ENCODE data around the gene LSM8.
"Not testable (repeated sequence)": the region's sequence is repeated elsewhere in the genome, so short reads cannot be mapped to it uniquely, and the experiment has no call there.

The LSM8 gene

DNA sequence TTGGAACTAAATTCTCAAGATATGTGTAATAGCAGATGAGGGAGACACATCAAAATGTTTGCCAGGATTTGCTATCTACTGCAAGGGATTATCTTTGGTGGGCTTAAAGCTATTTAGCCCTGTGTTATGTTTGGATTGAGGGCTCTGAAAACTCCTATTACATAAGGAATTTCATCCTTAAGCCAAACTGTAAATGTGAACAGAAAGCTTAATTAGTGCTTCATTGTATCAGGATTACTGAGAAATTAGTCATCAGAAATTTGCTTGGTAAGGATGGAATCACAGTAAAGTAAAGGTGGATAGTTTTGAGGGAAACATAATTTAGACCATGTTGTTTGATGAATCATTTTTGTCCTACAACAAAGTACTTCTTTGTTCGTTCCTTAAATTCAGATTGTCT is 48.9 kb downstream of the LSM8 start:
- Histone ChIP-seq H3K36me3 (ENCODE audit: control insufficient read depth in 1 of 2, insufficient read depth in 2 of 2, low read length in 2 of 2) (no peaks in the 10 kb centered on the region), H3K27me3 (ENCODE audit: control insufficient read depth in 1 of 2, insufficient read depth in 2 of 2, low read length in 2 of 2) (no peaks in the 10 kb centered on the region)

GRCh38 chr7:118233799-118234198 is 49.8 kb downstream of the LSM8 start:
- H3K4me1 ChIP-seq (ENCODE audit: control insufficient read depth in 1 of 2, insufficient read depth in 2 of 2, low read length in 2 of 2): no peaks in the 10 kb centered on the region
- H3K4me3 ChIP-seq (ENCODE audit: low read depth in 1 of 2, low read length in 2 of 2): no peak overlapping the region
- H3K27me3 ChIP-seq (ENCODE audit: control insufficient read depth in 1 of 2, insufficient read depth in 2 of 2, low read length in 2 of 2): no peaks in the 10 kb centered on the region
- H3K9me3 ChIP-seq (ENCODE audit: control insufficient read depth in 1 of 2, low read length in 2 of 2): no peaks in the 10 kb centered on the region
- no peak overlapping the region for H3K27ac ChIP-seq (ENCODE audit: low read depth, low read length)
- H3K9ac ChIP-seq (ENCODE audit: low read depth in 1 of 2, low read length in 2 of 2): no peak overlapping the region
- H3K36me3 ChIP-seq (ENCODE audit: control insufficient read depth in 1 of 2, insufficient read depth in 2 of 2, low read length in 2 of 2): no peaks in the 10 kb centered on the region

More for the DNA sequence above, 48.9 kb downstream of the LSM8 start:
- Histone ChIP-seq H3K9me3 (ENCODE audit: control insufficient read depth in 1 of 2, low read length in 2 of 2) (no peaks in the 10 kb centered on the region), H3K9ac (ENCODE audit: low read depth in 1 of 2, low read length in 2 of 2) (no peak overlapping the region), H3K27ac (ENCODE audit: low read depth, low read length) (no peak overlapping the region), H3K4me3 (ENCODE audit: low read depth in 1 of 2, low read length in 2 of 2) (no peak overlapping the region), H3K4me1 (ENCODE audit: control insufficient read depth in 1 of 2, insufficient read depth in 2 of 2, low read length in 2 of 2) (no peaks in the 10 kb centered on the region)

- Histone ChIP-seq H3K27ac (ENCODE audit: low read depth, low read length) (no peak overlapping the region), H3K36me3 (ENCODE audit: control insufficient read depth in 1 of 2, insufficient read depth in 2 of 2, low read length in 2 of 2) (no peaks in the 10 kb centered on the region), H3K9me3 (ENCODE audit: control insufficient read depth in 1 of 2, low read length in 2 of 2) (no peaks in the 10 kb centered on the region), H3K27me3 (ENCODE audit: control insufficient read depth in 1 of 2, insufficient read depth in 2 of 2, low read length in 2 of 2) (no peaks in the 10 kb centered on the region), H3K9ac (ENCODE audit: low read depth in 1 of 2, low read length in 2 of 2) (no peak overlapping the region), H3K4me1 (ENCODE audit: control insufficient read depth in 1 of 2, insufficient read depth in 2 of 2, low read length in 2 of 2) (no peaks in the 10 kb centered on the region), H3K4me3 (ENCODE audit: low read depth in 1 of 2, low read length in 2 of 2) (no peak overlapping the region)
These were observed 55.0 kb downstream of the LSM8 start for GRCh38 chr7:118239014-118239413.

- H3K4me1 ChIP-seq (ENCODE audit: control insufficient read depth in 1 of 2, insufficient read depth in 2 of 2, low read length in 2 of 2); H3K36me3 ChIP-seq (ENCODE audit: control insufficient read depth in 1 of 2, insufficient read depth in 2 of 2, low read length in 2 of 2); H3K9me3 ChIP-seq (ENCODE audit: control insufficient read depth in 1 of 2, low read length in 2 of 2); H3K9ac ChIP-seq (ENCODE audit: low read depth in 1 of 2, low read length in 2 of 2); H3K4me3 ChIP-seq (ENCODE audit: low read depth in 1 of 2, low read length in 2 of 2); H3K27ac ChIP-seq (ENCODE audit: low read depth, low read length); H3K27me3 ChIP-seq (ENCODE audit: control insufficient read depth in 1 of 2, insufficient read depth in 2 of 2, low read length in 2 of 2): not testable (repeated sequence)
These were observed 56.4 kb downstream of the LSM8 start for GRCh38 chr7:118240320-118240719.

Measured in duodenal mucosa (tissue), 2 donors.